ENCODE measurements around the gene ABCC1.

DNA sequence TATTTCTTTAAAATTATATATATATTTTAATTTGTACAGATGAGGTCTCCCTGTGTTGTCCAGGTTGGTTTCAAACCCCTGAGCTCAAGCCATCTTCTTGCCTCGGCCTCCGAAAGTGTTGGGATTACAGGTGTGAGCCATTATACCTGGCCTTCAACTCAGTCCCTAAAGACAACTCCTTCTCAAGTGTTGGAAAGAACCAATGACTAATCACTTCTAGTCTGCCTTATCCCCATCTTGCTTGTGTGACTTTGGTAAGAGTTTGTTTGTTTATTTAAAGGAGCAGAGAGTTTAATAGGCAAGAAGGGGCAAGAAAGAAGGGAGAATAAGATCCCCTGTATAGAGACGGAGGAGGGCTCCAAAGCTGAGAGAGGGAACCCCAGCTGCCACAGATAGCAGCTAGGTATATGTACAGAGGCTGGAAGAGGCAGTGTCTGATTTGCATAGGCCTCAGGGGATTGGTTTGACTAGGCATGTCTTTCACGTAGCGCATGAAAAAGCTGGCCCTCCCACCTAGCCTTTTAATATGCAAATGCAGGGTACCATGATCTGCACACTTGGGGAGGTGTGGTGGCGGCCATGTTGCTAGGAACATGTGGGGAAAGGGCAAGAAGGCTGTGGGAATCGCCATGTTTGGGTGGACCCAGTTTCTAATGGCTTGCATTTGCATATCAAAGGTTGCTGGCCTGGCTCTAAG is 21.5 kb downstream of the ABCC1 start:
- TF ChIP-seq, protein P1, sequence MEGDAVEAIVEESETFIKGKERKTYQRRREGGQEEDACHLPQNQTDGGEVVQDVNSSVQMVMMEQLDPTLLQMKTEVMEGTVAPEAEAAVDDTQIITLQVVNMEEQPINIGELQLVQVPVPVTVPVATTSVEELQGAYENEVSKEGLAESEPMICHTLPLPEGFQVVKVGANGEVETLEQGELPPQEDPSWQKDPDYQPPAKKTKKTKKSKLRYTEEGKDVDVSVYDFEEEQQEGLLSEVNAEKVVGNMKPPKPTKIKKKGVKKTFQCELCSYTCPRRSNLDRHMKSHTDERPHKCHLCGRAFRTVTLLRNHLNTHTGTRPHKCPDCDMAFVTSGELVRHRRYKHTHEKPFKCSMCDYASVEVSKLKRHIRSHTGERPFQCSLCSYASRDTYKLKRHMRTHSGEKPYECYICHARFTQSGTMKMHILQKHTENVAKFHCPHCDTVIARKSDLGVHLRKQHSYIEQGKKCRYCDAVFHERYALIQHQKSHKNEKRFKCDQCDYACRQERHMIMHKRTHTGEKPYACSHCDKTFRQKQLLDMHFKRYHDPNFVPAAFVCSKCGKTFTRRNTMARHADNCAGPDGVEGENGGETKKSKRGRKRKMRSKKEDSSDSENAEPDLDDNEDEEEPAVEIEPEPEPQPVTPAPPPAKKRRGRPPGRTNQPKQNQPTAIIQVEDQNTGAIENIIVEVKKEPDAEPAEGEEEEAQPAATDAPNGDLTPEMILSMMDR (IDR thresholded peaks at IDR 0.05) = no peak
- TF ChIP-seq ZFX (IDR thresholded peaks at IDR 0.05; ENCODE audit: borderline replicate concordance) = no peak

Data from 22Rv1 (cell line).